ENCODE results near the gene MACROD2.

- TF ChIP-seq EZH2 (IDR thresholded peaks at IDR 0.05; ENCODE audit: low read length) (no peak), CTCF (optimal IDR thresholded peaks at IDR 0.05 in 1 of 3, IDR thresholded peaks at IDR 0.05 in 1 of 3, conservative IDR thresholded peaks at IDR 0.05 in 1 of 3; ENCODE audit: extremely low read depth in 1 of 3, insufficient read depth in 2 of 3, low read length in 3 of 3) (no peak)
Measured at GRCh38 chr20:15618912-15619311, 1623.6 kb downstream of the MACROD2 start.
